K562 (cell line): ENCODE measurements around the gene GOLPH3. TPM values are rescaled to one million over a fixed set of nuclear protein-coding genes. Genes with fewer than 3 reads are reported as not detected.

Experiments
- CHD7 ChIP-seq: fragments of 200-600 bp; sonication (generic); IDR thresholded peaks from one replicate; pipeline ENCODE4 v1.6.1; 2012; ENCODE audit warnings: mild to moderate bottlenecking, low read depth, low read length, inconsistent platforms
- CLOCK ChIP-seq: fragments of 250-450 bp; sonication (Bioruptor Pico); IDR thresholded peaks from 2 replicates; pipeline ENCODE4 v1.4.0; 2020; ENCODE audit warnings: mild to moderate bottlenecking, moderate library complexity, borderline replicate concordance
- KDM1A ChIP-seq, 2 experiments: fragments of 450-650 bp; IDR thresholded peaks; 2 replicates each; pipeline ENCODE4 v1.6.1; 2016; ENCODE audit warnings: mild to moderate bottlenecking in 2 of 2
- MTF1 ChIP-seq: fragments of 250-450 bp; sonication (Bioruptor Pico); IDR thresholded peaks from 2 replicates; pipeline ENCODE4 v1.9.0; 2021; ENCODE audit warnings: moderate library complexity, mild to moderate bottlenecking, inconsistent platforms, borderline replicate concordance
- ZNF668 ChIP-seq: fragments of 250-450 bp; sonication (Bioruptor Pico); IDR thresholded peaks from 2 replicates; pipeline ENCODE4 v1.8.0; 2022; ENCODE audit warnings: mild to moderate bottlenecking, inconsistent platforms
- polyA plus RNA-seq, 8 experiments: library from polyadenylated mRNA; depleted of rRNA in 4 of 8; stranded (reverse) in 5 of 8; unstranded in 3 of 8; fragments of >200 nt; fragmentation: Nextera tagmentation in 2 of 8; fragmentation: Illumina TruSeq in 1 of 8; extraction: Ambion mirVana in 2 of 8; extraction: Trizol in 1 of 8; gene quantifications; 2 replicates each; pipeline versions ENCODE4 v1.2.1 to v1.2.3, GENCODE V29; 2011 to 2014; ENCODE audit warnings: inconsistent platforms in 1 of 8, missing spikeins in 1 of 8
- total RNA-seq, 7 experiments: library from RNA; depleted of rRNA in 6 of 7; stranded (reverse); fragments of >200 nt in 6 of 7; fragmentation: Illumina TruSeq in 2 of 7; extraction: Trizol in 2 of 7; gene quantifications; 2 replicates each; pipeline versions ENCODE4 v1.2.1 to v1.2.3, GENCODE V29; 2011 to 2021; ENCODE audit warnings: low replicate concordance in 1 of 7
- TF ChIP-seq, protein P1 (sequence below): sonication (generic); formaldehyde crosslinking; IDR thresholded peaks from 2 replicates; pipeline ENCODE4 v1.8.1; 2023; ENCODE audit warnings: mild to moderate bottlenecking, missing genetic modification reagents

The GOLPH3 gene
- total and polyA plus RNA-seq, 9 of the 15 experiments (the other 6 are each of a cell fraction or from before 2014, with no cell fraction given) = 18.8 to 94.6 (median 55.1) TPM

DNA sequence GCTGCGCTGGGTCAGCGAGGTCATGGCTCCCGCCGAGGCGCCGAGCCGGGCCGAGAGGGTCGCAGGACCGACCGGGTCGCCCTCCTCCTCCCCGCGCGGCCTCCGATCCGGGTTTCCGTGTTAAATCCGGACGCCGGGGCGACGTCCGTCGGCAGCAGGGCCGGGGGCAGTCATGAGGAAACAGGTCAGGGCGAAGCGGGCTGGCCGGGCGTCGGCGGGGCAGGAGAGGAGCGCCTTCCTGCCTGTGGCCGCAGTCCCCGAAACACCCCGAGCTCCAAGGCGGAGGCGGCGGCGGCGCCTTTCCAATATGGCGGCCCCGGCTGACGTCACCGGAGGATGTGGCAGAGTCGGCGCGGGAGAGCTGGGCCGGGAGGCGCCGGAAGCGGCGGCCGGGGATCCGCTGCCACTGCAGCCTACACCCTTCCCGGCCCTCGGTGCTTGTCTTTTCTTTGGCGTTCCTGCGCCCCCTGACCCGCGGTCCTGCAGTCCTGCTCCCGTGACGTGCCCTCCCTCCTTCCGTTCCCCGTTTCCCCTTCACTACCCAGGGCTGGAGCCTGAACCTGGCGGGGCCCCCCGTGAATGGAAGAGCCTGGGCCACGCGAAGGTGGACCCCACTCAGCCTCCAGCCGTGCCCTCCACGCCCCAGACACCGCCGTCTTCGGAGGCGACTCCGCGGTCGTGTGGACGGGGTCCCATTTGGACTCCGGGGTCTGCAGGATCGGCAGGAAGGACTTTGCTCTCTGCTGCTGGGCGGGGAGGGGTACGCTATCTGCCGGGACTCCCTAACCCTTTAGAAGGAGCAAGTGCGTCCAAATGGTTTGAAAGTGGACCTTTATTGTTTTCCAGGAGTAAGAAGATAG, at the start of gene GOLPH3 (continued):
- no peak for TF ChIP-seq CHD7
- TF ChIP-seq MTF1 (CRISPR knock-in tag) = no peak
- TF ChIP-seq, protein P1, sequence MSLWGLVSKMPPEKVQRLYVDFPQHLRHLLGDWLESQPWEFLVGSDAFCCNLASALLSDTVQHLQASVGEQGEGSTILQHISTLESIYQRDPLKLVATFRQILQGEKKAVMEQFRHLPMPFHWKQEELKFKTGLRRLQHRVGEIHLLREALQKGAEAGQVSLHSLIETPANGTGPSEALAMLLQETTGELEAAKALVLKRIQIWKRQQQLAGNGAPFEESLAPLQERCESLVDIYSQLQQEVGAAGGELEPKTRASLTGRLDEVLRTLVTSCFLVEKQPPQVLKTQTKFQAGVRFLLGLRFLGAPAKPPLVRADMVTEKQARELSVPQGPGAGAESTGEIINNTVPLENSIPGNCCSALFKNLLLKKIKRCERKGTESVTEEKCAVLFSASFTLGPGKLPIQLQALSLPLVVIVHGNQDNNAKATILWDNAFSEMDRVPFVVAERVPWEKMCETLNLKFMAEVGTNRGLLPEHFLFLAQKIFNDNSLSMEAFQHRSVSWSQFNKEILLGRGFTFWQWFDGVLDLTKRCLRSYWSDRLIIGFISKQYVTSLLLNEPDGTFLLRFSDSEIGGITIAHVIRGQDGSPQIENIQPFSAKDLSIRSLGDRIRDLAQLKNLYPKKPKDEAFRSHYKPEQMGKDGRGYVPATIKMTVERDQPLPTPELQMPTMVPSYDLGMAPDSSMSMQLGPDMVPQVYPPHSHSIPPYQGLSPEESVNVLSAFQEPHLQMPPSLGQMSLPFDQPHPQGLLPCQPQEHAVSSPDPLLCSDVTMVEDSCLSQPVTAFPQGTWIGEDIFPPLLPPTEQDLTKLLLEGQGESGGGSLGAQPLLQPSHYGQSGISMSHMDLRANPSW (CRISPR knock-in tag) = no peak; the same call in 1 of the 2 replicates
- no peak for TF ChIP-seq KDM1A (IDR thresholded peaks at IDR 0.05)
- TF ChIP-seq ZNF668 (CRISPR knock-in tag) = no peak
- TF ChIP-seq CLOCK = no peak
